Keratinocyte (primary cell): ENCODE data around the gene MAPKAPK3. TPM values are rescaled to one million over a fixed set of nuclear protein-coding genes. Genes with fewer than 3 reads are reported as not detected.

Source experiments
- DNase-seq: peaks from one replicate; pipeline ENCODE4 v3.0.0-alpha.2; 2011; ENCODE audit warnings: low read depth, missing footprints, low spot score
- FAIRE-seq: peaks from 2 replicates; lab custom pipeline; 2011; peaks lifted over from hg19 to GRCh38; lab: Jason Lieb, UNC
- H2AFZ ChIP-seq: 2 replicates; pipeline ENCODE4 v1.6.0; 2012; ENCODE audit warnings: low read length, control low read depth, inconsistent platforms; ENCODE audit not compliant: control insufficient read depth
- H3K27ac ChIP-seq: 2 replicates; pipeline ENCODE4 v1.5.1; 2011; ENCODE audit warnings: low read length; ENCODE audit not compliant: control insufficient read depth, insufficient read depth
- H3K27me3 ChIP-seq: 3 replicates; pipeline ENCODE4 v1.6.0; 2011; ENCODE audit warnings: low read length; ENCODE audit not compliant: control insufficient read depth, insufficient read depth; ENCODE audit errors: extremely low read depth
- H3K36me3 ChIP-seq, 2 experiments: 2 replicates in 1 of 2; 3 replicates in 1 of 2; pipeline ENCODE4 v1.5.1; 2011; ENCODE audit warnings: low read length in 2 of 2, mild to moderate bottlenecking in 1 of 2; ENCODE audit not compliant: control insufficient read depth in 2 of 2, insufficient read depth in 2 of 2; ENCODE audit errors: extremely low read depth in 1 of 2
- H3K4me1 ChIP-seq: 3 replicates; pipeline ENCODE4 v1.5.1; 2011; ENCODE audit warnings: low read length; ENCODE audit not compliant: control insufficient read depth, insufficient read depth; ENCODE audit errors: extremely low read depth
- H3K4me2 ChIP-seq: 3 replicates; pipeline ENCODE4 v1.6.0; 2011; ENCODE audit warnings: low read depth, low read length; ENCODE audit not compliant: control insufficient read depth, insufficient read depth; ENCODE audit errors: extremely low read depth
- H3K4me3 ChIP-seq, 3 experiments: fragments of 200-600 bp in 1 of 3; sonication (generic) in 1 of 3; 2 replicates in 2 of 3; 3 replicates in 1 of 3; pipeline ENCODE4 v1.5.1; 2011 to 2016; ENCODE audit warnings: low read length in 3 of 3, mild to moderate bottlenecking in 3 of 3, control low read depth in 2 of 3, inconsistent platforms in 1 of 3, low read depth in 1 of 3, mixed read lengths in 1 of 3, mixed run types in 1 of 3, moderate library complexity in 1 of 3; ENCODE audit not compliant: control insufficient read depth in 2 of 3, insufficient read depth in 2 of 3; ENCODE audit errors: extremely low read depth in 1 of 3
- H3K79me2 ChIP-seq: 2 replicates; pipeline ENCODE4 v1.6.0; 2012; ENCODE audit warnings: low read length; ENCODE audit not compliant: control insufficient read depth, insufficient read depth
- H3K9ac ChIP-seq: 3 replicates; pipeline ENCODE4 v1.6.0; 2011; ENCODE audit warnings: low read length; ENCODE audit not compliant: control insufficient read depth, insufficient read depth; ENCODE audit errors: extremely low read depth
- H3K9me1 ChIP-seq: 3 replicates; pipeline ENCODE4 v1.6.0; 2011; ENCODE audit warnings: low read length; ENCODE audit not compliant: control insufficient read depth, insufficient read depth; ENCODE audit errors: extremely low read depth
- H3K9me3 ChIP-seq: 2 replicates; pipeline ENCODE4 v1.5.1; 2012; ENCODE audit warnings: low read depth, low read length; ENCODE audit not compliant: control insufficient read depth
- H4K20me1 ChIP-seq: 3 replicates; pipeline ENCODE4 v1.6.0; 2011; ENCODE audit warnings: low read length; ENCODE audit not compliant: control insufficient read depth, insufficient read depth; ENCODE audit errors: extremely low read depth
- EZH2 ChIP-seq: IDR thresholded peaks from one replicate; pipeline ENCODE4 v1.6.1; 2012; ENCODE audit warnings: inconsistent platforms, mild to moderate bottlenecking, low read length, moderate library complexity
- dilution Hi-C: fragments of 300-500 bp; cut with MboI; formaldehyde crosslinking; loops from one replicate; pipeline ENCODE4 v1.7.0; 2020; ENCODE audit warnings: low sequenced_read_pairs; ENCODE audit not compliant: extremely low pct_ligation_motif_present
- polyA plus RNA-seq, 5 experiments: library from polyadenylated mRNA; depleted of rRNA in 3 of 5; stranded (reverse) in 3 of 5; stranded (forward) in 1 of 5; unstranded in 1 of 5; fragments of >200 nt; gene quantifications; 1 replicate in 1 of 5; 2 replicates in 3 of 5; 3 replicates in 1 of 5; pipeline versions ENCODE4 v1.2.1 to v1.2.3, GENCODE V29; 2011 to 2012; ENCODE audit warnings: missing spikeins in 2 of 5, low read depth in 1 of 5, low replicate concordance in 1 of 5
- TF ChIP-seq, protein P1 (sequence below), 3 experiments: IDR thresholded peaks in 1 of 3; conservative IDR thresholded peaks in 1 of 3; optimal IDR thresholded peaks in 1 of 3; 2 replicates in 2 of 3; 3 replicates in 1 of 3; pipeline versions ENCODE3 to v1.5.1; 2011; ENCODE audit warnings: low read length in 3 of 3, mild to moderate bottlenecking in 3 of 3, moderate library complexity in 2 of 3, control low read depth in 1 of 3, inconsistent platforms in 1 of 3; ENCODE audit not compliant: insufficient read depth in 2 of 3; ENCODE audit errors: extremely low read depth in 1 of 3

Gene MAPKAPK3
- polyA plus RNA-seq, 1 donor (not counting 4 experiments of a cell fraction or from before 2014, with no cell fraction given), result 134 TPM

DNA sequence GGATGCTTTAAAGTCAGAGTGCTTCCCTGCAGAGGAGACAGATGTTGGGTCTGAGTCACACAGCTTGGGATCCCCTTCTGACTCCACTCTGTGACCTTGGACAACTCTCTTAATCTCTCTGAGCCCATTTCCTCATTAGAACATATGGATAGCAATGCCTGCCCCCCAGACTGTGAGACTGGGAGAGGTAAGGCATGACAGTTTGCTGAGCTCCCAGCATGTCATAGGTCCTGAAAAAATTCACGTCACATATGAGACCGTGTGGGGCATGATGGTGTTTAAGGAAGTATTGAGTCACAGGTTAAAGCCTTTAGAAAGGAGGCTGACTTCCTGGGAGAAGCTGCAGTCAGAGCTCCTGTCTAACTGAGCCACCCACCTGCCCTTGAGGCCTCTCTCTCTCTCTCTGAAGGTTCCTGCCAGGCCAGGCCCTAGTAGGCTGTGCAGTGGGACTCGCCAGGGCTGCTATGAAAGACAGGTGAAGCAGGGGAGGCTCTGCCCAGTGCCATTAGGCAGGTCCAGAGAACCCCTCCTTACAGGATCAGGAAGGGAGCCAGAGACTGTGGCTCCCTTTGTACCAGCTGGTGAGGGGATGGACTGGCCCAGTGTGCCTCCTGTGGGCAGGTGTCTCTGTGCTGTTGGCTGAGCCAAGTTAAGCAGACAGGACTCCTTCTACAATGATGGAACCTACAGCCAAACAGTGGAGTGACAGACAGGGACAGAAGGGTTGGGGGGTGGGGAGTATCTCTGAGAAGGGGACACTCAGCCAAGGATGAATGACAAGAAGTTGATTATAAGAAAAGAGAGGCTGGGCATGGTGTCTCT lies 38.3 kb downstream of the MAPKAPK3 start:
- Histone ChIP-seq H3K9ac (no peak overlapping the region), H3K4me1 (peaks cover 14% of the 10 kb centered on the region), H2AFZ (no peak overlapping the region), H3K4me3 (no peak overlapping the region), H3K9me1 (no peaks in the 10 kb centered on the region), H3K36me3 (no peaks in the 10 kb centered on the region), H3K9me3 (no peaks in the 10 kb centered on the region), H4K20me1 (no peaks in the 10 kb centered on the region), H3K79me2 (no peaks in the 10 kb centered on the region), H3K27ac (no peak overlapping the region), H3K27me3 (no peaks in the 10 kb centered on the region), H3K4me2 (no peak overlapping the region)
- TF ChIP-seq EZH2, result no peak
- dilution Hi-C loops, result no loop called here
- peak; percentile 48 for FAIRE-seq
- no peak for DNase-seq

DNA sequence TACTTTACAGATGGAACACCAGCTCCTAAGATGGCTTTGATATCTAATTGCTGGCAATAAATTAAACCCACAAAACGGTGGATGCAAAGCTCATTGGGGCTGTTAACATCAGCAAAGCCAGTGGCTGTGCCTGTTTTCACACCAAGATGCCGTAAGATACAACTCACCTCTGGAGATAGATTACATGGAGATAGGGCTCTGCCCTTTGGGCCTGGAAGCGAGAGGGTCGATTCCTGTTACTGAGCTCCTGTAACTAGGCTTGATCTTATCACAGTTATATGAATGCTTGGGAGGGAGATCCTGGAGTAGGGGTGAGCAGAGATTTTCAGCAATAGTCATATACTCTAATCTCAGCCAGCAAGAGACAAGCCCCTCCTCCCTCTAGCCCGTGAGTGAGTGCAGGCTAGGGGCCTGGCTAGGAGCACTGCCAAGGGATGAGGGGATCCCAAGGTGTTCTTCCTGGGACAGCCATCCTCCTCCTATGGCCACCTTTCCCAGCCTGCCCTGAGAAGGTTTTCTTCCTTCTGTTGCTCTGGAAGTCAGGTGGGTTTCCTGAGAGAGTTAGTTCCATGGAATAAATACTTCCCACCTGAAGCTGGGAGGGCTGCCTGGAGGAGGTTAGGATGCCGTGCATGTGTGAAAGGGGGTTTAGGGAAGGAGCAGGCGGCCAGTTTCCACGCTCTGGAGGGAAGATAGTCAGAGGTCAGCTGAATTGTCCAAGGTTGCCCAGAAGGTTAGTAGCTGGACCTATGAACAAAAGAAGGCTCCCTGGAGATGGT lies 39.7 kb downstream of the MAPKAPK3 start:
- H4K20me1 ChIP-seq, result no peaks in the 10 kb centered on the region
- no peaks in the 10 kb centered on the region for H3K36me3 ChIP-seq
- no peak for FAIRE-seq
- no peak overlapping the region for H3K4me3 ChIP-seq
- no peaks in the 10 kb centered on the region for H3K9me1 ChIP-seq
- dilution Hi-C loops, result no loop called here
- no peaks in the 10 kb centered on the region for H3K9me3 ChIP-seq
- H3K27ac ChIP-seq, result no peak overlapping the region
- TF ChIP-seq, protein P1, sequence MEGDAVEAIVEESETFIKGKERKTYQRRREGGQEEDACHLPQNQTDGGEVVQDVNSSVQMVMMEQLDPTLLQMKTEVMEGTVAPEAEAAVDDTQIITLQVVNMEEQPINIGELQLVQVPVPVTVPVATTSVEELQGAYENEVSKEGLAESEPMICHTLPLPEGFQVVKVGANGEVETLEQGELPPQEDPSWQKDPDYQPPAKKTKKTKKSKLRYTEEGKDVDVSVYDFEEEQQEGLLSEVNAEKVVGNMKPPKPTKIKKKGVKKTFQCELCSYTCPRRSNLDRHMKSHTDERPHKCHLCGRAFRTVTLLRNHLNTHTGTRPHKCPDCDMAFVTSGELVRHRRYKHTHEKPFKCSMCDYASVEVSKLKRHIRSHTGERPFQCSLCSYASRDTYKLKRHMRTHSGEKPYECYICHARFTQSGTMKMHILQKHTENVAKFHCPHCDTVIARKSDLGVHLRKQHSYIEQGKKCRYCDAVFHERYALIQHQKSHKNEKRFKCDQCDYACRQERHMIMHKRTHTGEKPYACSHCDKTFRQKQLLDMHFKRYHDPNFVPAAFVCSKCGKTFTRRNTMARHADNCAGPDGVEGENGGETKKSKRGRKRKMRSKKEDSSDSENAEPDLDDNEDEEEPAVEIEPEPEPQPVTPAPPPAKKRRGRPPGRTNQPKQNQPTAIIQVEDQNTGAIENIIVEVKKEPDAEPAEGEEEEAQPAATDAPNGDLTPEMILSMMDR (optimal IDR thresholded peaks at IDR 0.05 in 1 of 3, IDR thresholded peaks at IDR 0.05 in 1 of 3, conservative IDR thresholded peaks at IDR 0.05 in 1 of 3; ENCODE audit: extremely low read depth in 1 of 3, insufficient read depth in 2 of 3, low read length in 3 of 3), result no peak
- no peak for TF ChIP-seq EZH2
- no peaks in the 10 kb centered on the region for H3K27me3 ChIP-seq
- H3K79me2 ChIP-seq, result no peaks in the 10 kb centered on the region
- no peak for DNase-seq
- no peak overlapping the region for H3K9ac ChIP-seq
- no peak overlapping the region for H3K4me2 ChIP-seq
- no peak overlapping the region for H2AFZ ChIP-seq
- H3K4me1 ChIP-seq, result peaks cover 14% of the 10 kb centered on the region
